K562 (cell line): ENCODE data around the gene BIN1. TPM values are rescaled to one million over a fixed set of nuclear protein-coding genes. Genes with fewer than 3 reads are reported as not detected.
A peak's percentile ranks its signal among the peaks of the same experiment; 100 is the strongest.

Experiments
- JUN ChIP-seq, 2 experiments: sonication (generic) in 1 of 2; formaldehyde crosslinking in 1 of 2; IDR thresholded peaks; 2 replicates each; pipeline versions ENCODE4 v1.6.1 to v1.8.0; 2012 to 2022; ENCODE audit warnings: borderline replicate concordance in 2 of 2, mild to moderate bottlenecking in 2 of 2, improper control_type of control experiment in 1 of 2, low read depth in 1 of 2, low read length in 1 of 2, missing genetic modification reagents in 1 of 2
- SAP30 ChIP-seq: fragments of 200-600 bp; sonication (generic); IDR thresholded peaks from 2 replicates; pipeline ENCODE4 v1.6.1; 2012; ENCODE audit warnings: borderline replicate concordance, low read depth, mild to moderate bottlenecking, moderate library complexity, low read length, control low read depth, inconsistent platforms; ENCODE audit not compliant: insufficient read depth, poor library complexity, severe bottlenecking
- STAG1 ChIP-seq: sonication (generic); formaldehyde crosslinking; IDR thresholded peaks from 2 replicates; pipeline ENCODE4 v1.5.0; 2020; ENCODE audit warnings: missing genetic modification reagents, borderline replicate concordance
- ZBTB7A ChIP-seq: IDR thresholded peaks from 2 replicates; pipeline ENCODE4 v1.6.1; 2011; ENCODE audit warnings: low read depth, mild to moderate bottlenecking, low read length, moderate library complexity, borderline replicate concordance; ENCODE audit not compliant: control insufficient read depth
- polyA plus RNA-seq, 8 experiments: library from polyadenylated mRNA; depleted of rRNA in 4 of 8; stranded (reverse) in 5 of 8; unstranded in 3 of 8; fragments of >200 nt; fragmentation: Nextera tagmentation in 2 of 8; fragmentation: Illumina TruSeq in 1 of 8; extraction: Ambion mirVana in 2 of 8; extraction: Trizol in 1 of 8; gene quantifications; 2 replicates each; pipeline versions ENCODE4 v1.2.1 to v1.2.3, GENCODE V29; 2011 to 2014; ENCODE audit warnings: inconsistent platforms in 1 of 8, missing spikeins in 1 of 8
- total RNA-seq, 7 experiments: library from RNA; depleted of rRNA in 6 of 7; stranded (reverse); fragments of >200 nt in 6 of 7; fragmentation: Illumina TruSeq in 2 of 7; extraction: Trizol in 2 of 7; gene quantifications; 2 replicates each; pipeline versions ENCODE4 v1.2.1 to v1.2.3, GENCODE V29; 2011 to 2021; ENCODE audit warnings: low replicate concordance in 1 of 7
- TF ChIP-seq, protein P1 (sequence below): fragments of 250-450 bp; sonication (Bioruptor Pico); IDR thresholded peaks from 2 replicates; pipeline ENCODE4 v1.5.0; 2021; ENCODE audit warnings: mild to moderate bottlenecking, moderate library complexity
- TF ChIP-seq, protein P2 (sequence below), 3 experiments: IDR thresholded peaks in 2 of 3; conservative IDR thresholded peaks in 1 of 3; 2 replicates each; pipeline ENCODE4 v1.5.1; 2011 to 2012; ENCODE audit warnings: low read length in 3 of 3, mild to moderate bottlenecking in 3 of 3, control low read depth in 2 of 3, improper control_type of control experiment in 1 of 3, inconsistent platforms in 1 of 3, low read depth in 1 of 3, mixed read lengths in 1 of 3, moderate library complexity in 1 of 3; ENCODE audit not compliant: insufficient read depth in 2 of 3
- TF ChIP-seq, protein P3 (sequence below): fragments of 450-650 bp; IDR thresholded peaks from 2 replicates; pipeline ENCODE4 v1.6.1; 2016; ENCODE audit warnings: mild to moderate bottlenecking
- TF ChIP-seq, protein P4 (sequence below), 2 experiments: fragments of 450-650 bp; IDR thresholded peaks; 2 replicates each; pipeline ENCODE4 v1.6.1; 2016; ENCODE audit warnings: mild to moderate bottlenecking in 2 of 2, borderline replicate concordance in 1 of 2, low read depth in 1 of 2, moderate library complexity in 1 of 2

Gene BIN1
- total and polyA plus RNA-seq, 9 of the 15 experiments (the other 6 are each of a cell fraction or from before 2014, with no cell fraction given): 0.04 to 2.8 (median 0.79) TPM; not detected in 1

DNA sequence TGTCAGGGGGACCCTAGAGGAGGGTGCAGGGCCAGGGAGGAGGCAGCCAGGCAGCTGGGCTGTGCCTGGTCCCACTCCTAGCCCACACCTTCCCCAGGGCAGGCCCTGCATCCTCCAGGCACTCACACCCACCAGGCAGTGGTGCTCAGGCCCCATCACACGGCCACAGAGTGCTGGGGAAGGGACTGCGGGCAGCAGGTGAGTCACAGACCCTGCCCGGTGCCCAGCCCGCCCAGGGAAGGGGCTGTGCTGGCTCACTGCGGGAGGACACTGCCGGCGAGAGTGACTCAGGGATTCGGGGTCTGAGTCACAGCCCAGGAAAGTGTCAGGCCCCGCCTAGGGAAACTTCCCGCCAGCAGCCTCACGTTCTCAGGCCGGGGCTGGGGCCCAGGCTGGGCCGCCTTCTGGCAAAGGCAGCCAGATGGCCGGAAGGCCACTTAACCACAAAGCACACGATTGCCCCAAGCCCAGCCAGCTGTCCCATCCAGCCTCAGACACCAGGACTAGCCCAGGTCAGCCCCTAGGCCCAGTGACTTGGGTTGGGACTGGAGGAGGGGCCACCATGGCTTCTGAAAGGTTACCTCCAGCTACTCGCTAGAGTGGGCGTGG, 42.2 kb downstream of the BIN1 start (continued):
- TF ChIP-seq, protein P1, sequence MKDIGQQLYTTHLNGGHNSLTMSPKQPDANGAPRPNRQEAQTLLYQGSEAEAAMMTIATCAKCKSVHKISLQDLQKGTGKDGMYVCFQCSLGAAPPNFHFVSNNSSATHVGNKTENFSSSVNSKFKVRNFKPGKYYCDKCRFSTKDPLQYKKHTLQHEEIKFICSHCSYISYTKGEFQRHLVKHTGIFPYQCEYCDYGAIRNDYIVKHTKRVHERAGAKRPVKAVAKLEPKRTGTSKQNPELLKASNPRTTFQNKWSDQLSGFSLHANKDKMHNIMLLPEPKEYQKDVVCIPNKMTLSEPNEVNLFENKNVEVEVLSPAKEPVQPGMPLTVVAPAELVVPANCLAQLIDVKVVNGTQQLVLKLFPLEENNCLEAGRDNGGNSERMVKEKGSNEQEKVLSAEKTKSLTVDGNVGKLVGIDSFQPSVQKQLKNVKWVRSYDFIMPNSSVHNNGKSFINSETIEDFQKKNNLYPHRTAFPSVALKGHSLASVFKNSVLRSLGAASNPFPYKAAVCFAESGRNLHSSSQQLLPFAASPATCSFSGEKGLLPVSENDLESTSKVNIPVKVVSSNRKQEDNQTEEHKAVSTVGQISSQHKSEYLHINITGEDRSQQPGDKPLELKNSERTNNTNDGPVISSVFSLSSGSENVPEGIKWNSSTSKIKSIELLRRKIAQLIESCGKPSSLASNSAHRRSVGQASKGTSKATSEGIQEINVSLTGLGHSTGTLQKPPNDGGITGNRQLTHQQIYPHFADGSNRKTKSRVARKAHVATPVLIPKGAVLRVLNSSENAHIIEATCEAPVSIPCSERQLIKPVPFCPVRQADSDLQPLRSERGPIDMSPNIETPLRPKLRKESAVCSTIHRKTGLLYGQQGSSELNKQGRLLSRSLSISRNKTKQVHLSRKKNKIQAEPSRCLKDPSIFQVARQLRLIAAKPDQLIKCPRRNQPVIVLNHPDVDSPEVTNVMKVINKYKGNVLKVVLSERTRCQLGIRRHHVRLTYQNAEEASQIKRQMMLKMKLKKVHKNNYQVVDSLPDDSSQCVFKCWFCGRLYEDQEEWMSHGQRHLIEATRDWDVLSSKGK: no peak
- TF ChIP-seq JUN (IDR thresholded peaks at IDR 0.05; ENCODE audit: borderline replicate concordance, low read depth, low read length): peak; percentile 99
- TF ChIP-seq JUN (CRISPR knock-in tag; IDR thresholded peaks at IDR 0.05; ENCODE audit: borderline replicate concordance): peak; percentile 97
- TF ChIP-seq STAG1 (CRISPR knock-in tag): no peak
- TF ChIP-seq, protein P2, sequence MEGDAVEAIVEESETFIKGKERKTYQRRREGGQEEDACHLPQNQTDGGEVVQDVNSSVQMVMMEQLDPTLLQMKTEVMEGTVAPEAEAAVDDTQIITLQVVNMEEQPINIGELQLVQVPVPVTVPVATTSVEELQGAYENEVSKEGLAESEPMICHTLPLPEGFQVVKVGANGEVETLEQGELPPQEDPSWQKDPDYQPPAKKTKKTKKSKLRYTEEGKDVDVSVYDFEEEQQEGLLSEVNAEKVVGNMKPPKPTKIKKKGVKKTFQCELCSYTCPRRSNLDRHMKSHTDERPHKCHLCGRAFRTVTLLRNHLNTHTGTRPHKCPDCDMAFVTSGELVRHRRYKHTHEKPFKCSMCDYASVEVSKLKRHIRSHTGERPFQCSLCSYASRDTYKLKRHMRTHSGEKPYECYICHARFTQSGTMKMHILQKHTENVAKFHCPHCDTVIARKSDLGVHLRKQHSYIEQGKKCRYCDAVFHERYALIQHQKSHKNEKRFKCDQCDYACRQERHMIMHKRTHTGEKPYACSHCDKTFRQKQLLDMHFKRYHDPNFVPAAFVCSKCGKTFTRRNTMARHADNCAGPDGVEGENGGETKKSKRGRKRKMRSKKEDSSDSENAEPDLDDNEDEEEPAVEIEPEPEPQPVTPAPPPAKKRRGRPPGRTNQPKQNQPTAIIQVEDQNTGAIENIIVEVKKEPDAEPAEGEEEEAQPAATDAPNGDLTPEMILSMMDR (IDR thresholded peaks at IDR 0.05 in 2 of 3, conservative IDR thresholded peaks at IDR 0.05 in 1 of 3; ENCODE audit: insufficient read depth in 2 of 3, low read depth in 1 of 3, low read length in 3 of 3): peak in 1 of 3 experiments; percentile 6; a peak in 1 of 6 replicates
- TF ChIP-seq ZBTB7A: peak; percentile 98
- TF ChIP-seq, protein P3, sequence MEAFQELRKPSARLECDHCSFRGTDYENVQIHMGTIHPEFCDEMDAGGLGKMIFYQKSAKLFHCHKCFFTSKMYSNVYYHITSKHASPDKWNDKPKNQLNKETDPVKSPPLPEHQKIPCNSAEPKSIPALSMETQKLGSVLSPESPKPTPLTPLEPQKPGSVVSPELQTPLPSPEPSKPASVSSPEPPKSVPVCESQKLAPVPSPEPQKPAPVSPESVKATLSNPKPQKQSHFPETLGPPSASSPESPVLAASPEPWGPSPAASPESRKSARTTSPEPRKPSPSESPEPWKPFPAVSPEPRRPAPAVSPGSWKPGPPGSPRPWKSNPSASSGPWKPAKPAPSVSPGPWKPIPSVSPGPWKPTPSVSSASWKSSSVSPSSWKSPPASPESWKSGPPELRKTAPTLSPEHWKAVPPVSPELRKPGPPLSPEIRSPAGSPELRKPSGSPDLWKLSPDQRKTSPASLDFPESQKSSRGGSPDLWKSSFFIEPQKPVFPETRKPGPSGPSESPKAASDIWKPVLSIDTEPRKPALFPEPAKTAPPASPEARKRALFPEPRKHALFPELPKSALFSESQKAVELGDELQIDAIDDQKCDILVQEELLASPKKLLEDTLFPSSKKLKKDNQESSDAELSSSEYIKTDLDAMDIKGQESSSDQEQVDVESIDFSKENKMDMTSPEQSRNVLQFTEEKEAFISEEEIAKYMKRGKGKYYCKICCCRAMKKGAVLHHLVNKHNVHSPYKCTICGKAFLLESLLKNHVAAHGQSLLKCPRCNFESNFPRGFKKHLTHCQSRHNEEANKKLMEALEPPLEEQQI: no peak
- TF ChIP-seq, protein P4, sequence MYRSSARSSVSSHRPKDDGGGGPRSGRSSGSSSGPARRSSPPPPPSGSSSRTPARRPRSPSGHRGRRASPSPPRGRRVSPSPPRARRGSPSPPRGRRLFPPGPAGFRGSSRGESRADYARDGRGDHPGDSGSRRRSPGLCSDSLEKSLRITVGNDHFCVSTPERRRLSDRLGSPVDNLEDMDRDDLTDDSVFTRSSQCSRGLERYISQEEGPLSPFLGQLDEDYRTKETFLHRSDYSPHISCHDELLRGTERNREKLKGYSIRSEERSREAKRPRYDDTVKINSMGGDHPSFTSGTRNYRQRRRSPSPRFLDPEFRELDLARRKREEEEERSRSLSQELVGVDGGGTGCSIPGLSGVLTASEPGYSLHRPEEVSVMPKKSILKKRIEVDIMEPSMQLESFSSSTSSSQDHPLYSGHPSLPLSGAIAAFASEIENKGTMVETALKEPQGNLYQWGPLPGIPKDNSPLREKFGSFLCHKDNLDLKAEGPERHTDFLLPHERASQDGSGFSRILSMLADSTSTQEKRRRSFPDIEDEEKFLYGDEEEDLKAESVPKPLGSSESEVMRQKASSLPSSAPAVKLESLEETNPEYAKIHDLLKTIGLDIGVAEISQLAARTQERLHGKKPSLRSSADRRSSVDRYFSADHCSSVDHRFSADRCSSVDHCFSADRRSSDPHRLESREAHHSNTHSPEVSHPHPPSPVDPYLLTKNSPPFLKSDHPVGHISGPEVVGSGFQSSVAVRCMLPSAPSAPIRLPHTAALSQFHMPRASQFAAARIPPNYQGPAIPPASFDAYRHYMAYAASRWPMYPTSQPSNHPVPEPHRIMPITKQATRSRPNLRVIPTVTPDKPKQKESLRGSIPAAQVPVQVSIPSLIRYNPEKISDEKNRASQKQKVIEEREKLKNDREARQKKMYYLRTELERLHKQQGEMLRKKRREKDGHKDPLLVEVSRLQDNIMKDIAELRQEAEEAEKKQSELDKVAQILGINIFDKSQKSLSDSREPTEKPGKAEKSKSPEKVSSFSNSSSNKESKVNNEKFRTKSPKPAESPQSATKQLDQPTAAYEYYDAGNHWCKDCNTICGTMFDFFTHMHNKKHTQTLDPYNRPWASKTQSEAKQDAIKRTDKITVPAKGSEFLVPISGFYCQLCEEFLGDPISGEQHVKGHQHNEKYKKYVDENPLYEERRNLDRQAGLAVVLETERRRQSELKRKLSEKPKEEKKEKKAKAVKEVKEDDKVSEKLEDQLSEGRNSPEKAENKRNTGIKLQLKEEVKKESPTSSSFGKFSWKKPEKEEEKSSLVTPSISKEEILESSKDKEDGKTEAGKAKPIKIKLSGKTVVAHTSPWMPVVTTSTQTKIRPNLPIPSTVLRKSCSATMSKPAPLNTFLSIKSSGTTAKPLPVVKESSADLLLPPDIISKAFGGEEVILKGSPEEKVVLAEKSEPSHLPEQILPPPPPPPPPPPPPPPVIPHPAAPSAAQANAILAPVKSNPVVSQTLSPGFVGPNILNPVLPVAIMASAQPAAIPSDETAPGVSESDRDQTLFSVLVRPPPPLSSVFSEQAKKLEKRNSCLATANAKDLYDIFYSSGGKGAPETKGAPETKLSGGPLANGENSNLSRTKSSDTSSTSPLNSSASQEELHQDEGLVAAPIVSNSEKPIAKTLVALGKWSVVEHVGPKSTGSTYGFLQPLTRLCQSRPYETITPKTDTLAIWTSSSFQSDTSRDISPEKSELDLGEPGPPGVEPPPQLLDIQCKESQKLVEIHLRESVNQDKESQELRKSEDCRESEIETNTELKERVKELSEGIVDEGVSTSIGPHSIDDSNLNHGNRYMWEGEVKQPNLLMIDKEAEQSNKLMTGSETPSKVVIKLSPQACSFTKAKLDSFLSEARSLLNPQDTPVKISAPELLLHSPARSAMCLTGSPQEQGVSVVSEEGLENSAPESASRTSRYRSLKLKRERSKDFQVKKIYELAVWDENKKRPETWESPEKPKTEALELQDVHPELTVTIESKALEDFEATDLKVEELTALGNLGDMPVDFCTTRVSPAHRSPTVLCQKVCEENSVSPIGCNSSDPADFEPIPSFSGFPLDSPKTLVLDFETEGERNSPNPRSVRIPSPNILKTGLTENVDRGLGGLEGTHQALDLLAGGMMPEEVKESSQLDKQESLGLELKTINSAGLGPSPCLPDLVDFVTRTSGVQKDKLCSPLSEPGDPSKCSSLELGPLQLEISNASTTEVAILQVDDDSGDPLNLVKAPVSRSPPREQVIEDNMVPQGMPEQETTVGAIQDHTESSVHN (IDR thresholded peaks at IDR 0.05; ENCODE audit: borderline replicate concordance in 1 of 2, low read depth in 1 of 2): peak in 1 of 2 experiments; percentile 91; a peak in 2 of 4 replicates
- TF ChIP-seq SAP30: no peak
